Activated T-helper 1 cell treated with Interleukin-2 at 50 U/mL for 16 hours (primary cell): ENCODE data around the gene LPP.
"Not testable (repeated sequence)": the region's sequence is repeated elsewhere in the genome, so short reads cannot be mapped to it uniquely, and the experiment has no call there.

Experiments used
- DNase-seq: peaks from one replicate; pipeline ENCODE4 v3.0.0-alpha.2; 2020; ENCODE audit warnings: low read depth

LPP gene

GRCh38 chr3:188434594-188434993 lies 280.6 kb downstream of the LPP start:
- DNase-seq: no peak

GRCh38 chr3:188435266-188435665 lies 281.3 kb downstream of the LPP start:
- DNase-seq: no peak

- no peak for DNase-seq
Measured at GRCh38 chr3:188437926-188438325, 284.0 kb downstream of the LPP start.

GRCh38 chr3:188439080-188439479 lies 285.1 kb downstream of the LPP start:
- no peak for DNase-seq

- no peak for DNase-seq
Measured at GRCh38 chr3:188440340-188440972, 286.5 kb downstream of the LPP start.

GRCh38 chr3:188442430-188442829 lies 288.5 kb downstream of the LPP start:
- DNase-seq: no peak

- not testable (repeated sequence) for DNase-seq
Measured at GRCh38 chr3:188445175-188445574, 291.2 kb downstream of the LPP start.

- no peak for DNase-seq
Measured at GRCh38 chr3:188446014-188446413, 292.1 kb downstream of the LPP start.

GRCh38 chr3:188446766-188447165 lies 292.8 kb downstream of the LPP start:
- no peak for DNase-seq

GRCh38 chr3:188448813-188449212 lies 294.9 kb downstream of the LPP start:
- no peak for DNase-seq

- DNase-seq: no peak
Measured at GRCh38 chr3:188449421-188449820, 295.5 kb downstream of the LPP start.

- DNase-seq: no peak
Measured at GRCh38 chr3:188452158-188452772, 298.3 kb downstream of the LPP start.

- DNase-seq: no peak
Measured at GRCh38 chr3:188453431-188454384, 299.8 kb downstream of the LPP start.

- DNase-seq: no peak
Measured at GRCh38 chr3:188455748-188456147, 301.8 kb downstream of the LPP start.

GRCh38 chr3:188458756-188459155 lies 304.8 kb downstream of the LPP start:
- DNase-seq: no peak

GRCh38 chr3:188465311-188465710 lies 311.4 kb downstream of the LPP start:
- DNase-seq: no peak

GRCh38 chr3:188468196-188468595 lies 314.2 kb downstream of the LPP start:
- no peak for DNase-seq

GRCh38 chr3:188468662-188469061 lies 314.7 kb downstream of the LPP start:
- DNase-seq: no peak

- no peak for DNase-seq
Measured at GRCh38 chr3:188469228-188469885, 315.4 kb downstream of the LPP start.

- no peak for DNase-seq
Measured at GRCh38 chr3:188470508-188471130, 316.7 kb downstream of the LPP start.

GRCh38 chr3:188471723-188472122 lies 317.8 kb downstream of the LPP start:
- DNase-seq: no peak

- no peak for DNase-seq
Measured at GRCh38 chr3:188472336-188472735, 318.4 kb downstream of the LPP start.
